ENCODE data around the gene LRRC18.

DNA sequence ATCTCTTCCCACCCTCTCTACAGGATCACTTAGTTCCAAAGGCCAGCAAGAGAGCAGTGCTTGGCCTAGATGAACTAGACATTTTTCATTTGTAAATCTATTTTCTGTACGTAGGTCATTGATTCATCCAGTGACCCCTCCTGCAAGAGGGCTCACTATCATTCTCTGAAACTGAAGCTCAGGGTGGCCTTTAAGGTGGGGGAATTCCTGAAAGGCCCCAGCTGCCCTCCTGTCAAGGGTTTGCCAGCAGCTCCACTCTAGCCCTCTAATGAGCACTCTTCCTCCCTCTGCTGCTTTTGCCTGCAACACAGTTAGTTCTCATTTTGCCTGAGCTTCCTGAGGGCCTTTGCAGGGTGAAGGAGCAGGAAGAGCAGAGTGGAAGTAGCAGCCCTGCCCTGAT lies 41.2 kb downstream of the LRRC18 start:
- TF ChIP-seq, protein P1, sequence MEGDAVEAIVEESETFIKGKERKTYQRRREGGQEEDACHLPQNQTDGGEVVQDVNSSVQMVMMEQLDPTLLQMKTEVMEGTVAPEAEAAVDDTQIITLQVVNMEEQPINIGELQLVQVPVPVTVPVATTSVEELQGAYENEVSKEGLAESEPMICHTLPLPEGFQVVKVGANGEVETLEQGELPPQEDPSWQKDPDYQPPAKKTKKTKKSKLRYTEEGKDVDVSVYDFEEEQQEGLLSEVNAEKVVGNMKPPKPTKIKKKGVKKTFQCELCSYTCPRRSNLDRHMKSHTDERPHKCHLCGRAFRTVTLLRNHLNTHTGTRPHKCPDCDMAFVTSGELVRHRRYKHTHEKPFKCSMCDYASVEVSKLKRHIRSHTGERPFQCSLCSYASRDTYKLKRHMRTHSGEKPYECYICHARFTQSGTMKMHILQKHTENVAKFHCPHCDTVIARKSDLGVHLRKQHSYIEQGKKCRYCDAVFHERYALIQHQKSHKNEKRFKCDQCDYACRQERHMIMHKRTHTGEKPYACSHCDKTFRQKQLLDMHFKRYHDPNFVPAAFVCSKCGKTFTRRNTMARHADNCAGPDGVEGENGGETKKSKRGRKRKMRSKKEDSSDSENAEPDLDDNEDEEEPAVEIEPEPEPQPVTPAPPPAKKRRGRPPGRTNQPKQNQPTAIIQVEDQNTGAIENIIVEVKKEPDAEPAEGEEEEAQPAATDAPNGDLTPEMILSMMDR (IDR thresholded peaks at IDR 0.05) = no peak
- no peak for TF ChIP-seq POLR2AphosphoS5 (IDR thresholded peaks at IDR 0.05)
- no peak for TF ChIP-seq POLR2A (IDR thresholded peaks at IDR 0.05; ENCODE audit: low read depth)
